ENCODE data around the gene CDH23. TPM values are rescaled to one million over a fixed set of nuclear protein-coding genes. Genes with fewer than 3 reads are reported as not detected.
A peak's percentile ranks its signal among the peaks of the same experiment; 100 is the strongest.

Gene CDH23
- polyA plus RNA-seq, 1 donor from 2014 or later, result 6.6 TPM

DNA sequence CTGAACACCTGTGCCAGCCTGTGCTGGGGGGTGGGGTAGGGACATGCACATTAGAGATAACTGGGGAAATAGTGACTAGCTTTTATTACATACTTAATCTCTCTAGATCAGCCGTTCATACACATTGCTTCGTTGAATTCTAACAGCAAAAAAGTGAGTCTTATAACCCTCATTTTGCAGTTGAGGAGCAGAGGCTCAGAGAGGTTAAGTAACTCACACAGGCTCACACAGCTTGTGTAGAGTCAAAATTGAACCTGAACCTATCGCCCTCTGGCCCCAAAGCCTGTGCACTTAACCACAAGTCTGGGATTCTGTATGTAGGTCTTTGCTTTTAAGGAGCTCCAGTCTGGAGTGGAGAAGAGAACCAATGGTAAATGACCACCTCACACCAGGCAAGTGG lies 59.9 kb downstream of the CDH23 start:
- no peak overlapping the region for H2AFZ ChIP-seq (ENCODE audit: low read depth, low read length)
- no peak overlapping the region for H3K27ac ChIP-seq (ENCODE audit: low read length)
- TF ChIP-seq, protein P1, sequence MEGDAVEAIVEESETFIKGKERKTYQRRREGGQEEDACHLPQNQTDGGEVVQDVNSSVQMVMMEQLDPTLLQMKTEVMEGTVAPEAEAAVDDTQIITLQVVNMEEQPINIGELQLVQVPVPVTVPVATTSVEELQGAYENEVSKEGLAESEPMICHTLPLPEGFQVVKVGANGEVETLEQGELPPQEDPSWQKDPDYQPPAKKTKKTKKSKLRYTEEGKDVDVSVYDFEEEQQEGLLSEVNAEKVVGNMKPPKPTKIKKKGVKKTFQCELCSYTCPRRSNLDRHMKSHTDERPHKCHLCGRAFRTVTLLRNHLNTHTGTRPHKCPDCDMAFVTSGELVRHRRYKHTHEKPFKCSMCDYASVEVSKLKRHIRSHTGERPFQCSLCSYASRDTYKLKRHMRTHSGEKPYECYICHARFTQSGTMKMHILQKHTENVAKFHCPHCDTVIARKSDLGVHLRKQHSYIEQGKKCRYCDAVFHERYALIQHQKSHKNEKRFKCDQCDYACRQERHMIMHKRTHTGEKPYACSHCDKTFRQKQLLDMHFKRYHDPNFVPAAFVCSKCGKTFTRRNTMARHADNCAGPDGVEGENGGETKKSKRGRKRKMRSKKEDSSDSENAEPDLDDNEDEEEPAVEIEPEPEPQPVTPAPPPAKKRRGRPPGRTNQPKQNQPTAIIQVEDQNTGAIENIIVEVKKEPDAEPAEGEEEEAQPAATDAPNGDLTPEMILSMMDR (IDR thresholded peaks at IDR 0.05; ENCODE audit: poor library complexity, severe bottlenecking), result no peak
- TF ChIP-seq TAF1 (IDR thresholded peaks at IDR 0.05; ENCODE audit: low read depth), result peak; percentile 34
- no peaks in the 10 kb centered on the region for H3K79me2 ChIP-seq (replicated peaks; ENCODE audit: insufficient read depth, low read length)
- no peak overlapping the region for H3K9ac ChIP-seq (ENCODE audit: low read length)
- no peak overlapping the region for H3K4me3 ChIP-seq (ENCODE audit: low read length)
- no peaks in the 10 kb centered on the region for H3K9me2 ChIP-seq (ENCODE audit: insufficient read depth, low read length)
- H4K20me1 ChIP-seq (ENCODE audit: insufficient read depth), result no peaks in the 10 kb centered on the region
- no peaks in the 10 kb centered on the region for H3K36me3 ChIP-seq (ENCODE audit: insufficient read depth, low read length)
- H3F3A ChIP-seq (ENCODE audit: insufficient read depth, low read length, poor library complexity, severe bottlenecking), result no peaks in the 10 kb centered on the region
- H3K4me2 ChIP-seq (ENCODE audit: low read length), result no peak overlapping the region
- no peaks in the 10 kb centered on the region for H3K27me3 ChIP-seq (ENCODE audit: insufficient read depth, low read depth, low read length)
- H3K9me3 ChIP-seq (ENCODE audit: low read length), result no peaks in the 10 kb centered on the region

DNA sequence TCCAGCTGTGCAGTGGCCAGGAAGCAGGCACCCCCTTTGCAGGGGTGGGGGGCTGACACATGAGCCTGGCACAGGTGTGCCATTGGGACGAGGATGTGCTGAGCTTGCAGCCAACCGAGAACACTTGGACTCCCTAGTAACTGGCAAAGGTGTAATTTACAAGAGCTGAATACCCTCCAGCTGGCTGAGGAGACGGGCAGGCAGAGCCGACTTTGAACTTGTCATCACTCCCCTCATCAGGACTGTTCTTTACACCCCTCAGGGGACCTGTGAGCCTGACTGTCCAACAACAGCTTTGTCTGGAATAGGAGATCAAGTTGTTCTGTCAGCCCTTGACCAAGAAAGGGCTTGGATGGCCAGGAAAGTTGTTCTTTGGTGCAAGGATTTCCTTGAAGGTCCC lies 61.2 kb downstream of the CDH23 start:
- Histone ChIP-seq H3K36me3 (ENCODE audit: insufficient read depth, low read length) (no peaks in the 10 kb centered on the region), H3K27ac (ENCODE audit: low read length) (no peak overlapping the region), H3K4me3 (ENCODE audit: low read length) (no peak overlapping the region), H3K27me3 (ENCODE audit: insufficient read depth, low read depth, low read length) (no peaks in the 10 kb centered on the region), H4K20me1 (ENCODE audit: insufficient read depth) (no peaks in the 10 kb centered on the region), H2AFZ (ENCODE audit: low read depth, low read length) (no peak overlapping the region), H3K4me2 (ENCODE audit: low read length) (no peak overlapping the region), H3K9me3 (ENCODE audit: low read length) (no peaks in the 10 kb centered on the region), H3F3A (ENCODE audit: insufficient read depth, low read length, poor library complexity, severe bottlenecking) (no peaks in the 10 kb centered on the region), H3K79me2 (replicated peaks; ENCODE audit: insufficient read depth, low read length) (no peaks in the 10 kb centered on the region), H3K9me2 (ENCODE audit: insufficient read depth, low read length) (no peaks in the 10 kb centered on the region), H3K9ac (ENCODE audit: low read length) (no peak overlapping the region)
- TF ChIP-seq MXI1 (conservative IDR thresholded peaks at IDR 0.05; ENCODE audit: poor library complexity, severe bottlenecking) (no peak), TAF1 (IDR thresholded peaks at IDR 0.05; ENCODE audit: low read depth) (no peak), EP300 (conservative IDR thresholded peaks at IDR 0.05; ENCODE audit: poor library complexity, severe bottlenecking) (no peak), RAD21 (conservative IDR thresholded peaks at IDR 0.05) (no peak), POLR2AphosphoS5 (IDR thresholded peaks at IDR 0.05) (no peak), EZH2 (IDR thresholded peaks at IDR 0.05; ENCODE audit: borderline replicate concordance, insufficient read depth, low read length, poor library complexity, severe bottlenecking) (no peak), SMC3 (conservative IDR thresholded peaks at IDR 0.05; ENCODE audit: poor library complexity) (no peak)
- TF ChIP-seq, protein P2, sequence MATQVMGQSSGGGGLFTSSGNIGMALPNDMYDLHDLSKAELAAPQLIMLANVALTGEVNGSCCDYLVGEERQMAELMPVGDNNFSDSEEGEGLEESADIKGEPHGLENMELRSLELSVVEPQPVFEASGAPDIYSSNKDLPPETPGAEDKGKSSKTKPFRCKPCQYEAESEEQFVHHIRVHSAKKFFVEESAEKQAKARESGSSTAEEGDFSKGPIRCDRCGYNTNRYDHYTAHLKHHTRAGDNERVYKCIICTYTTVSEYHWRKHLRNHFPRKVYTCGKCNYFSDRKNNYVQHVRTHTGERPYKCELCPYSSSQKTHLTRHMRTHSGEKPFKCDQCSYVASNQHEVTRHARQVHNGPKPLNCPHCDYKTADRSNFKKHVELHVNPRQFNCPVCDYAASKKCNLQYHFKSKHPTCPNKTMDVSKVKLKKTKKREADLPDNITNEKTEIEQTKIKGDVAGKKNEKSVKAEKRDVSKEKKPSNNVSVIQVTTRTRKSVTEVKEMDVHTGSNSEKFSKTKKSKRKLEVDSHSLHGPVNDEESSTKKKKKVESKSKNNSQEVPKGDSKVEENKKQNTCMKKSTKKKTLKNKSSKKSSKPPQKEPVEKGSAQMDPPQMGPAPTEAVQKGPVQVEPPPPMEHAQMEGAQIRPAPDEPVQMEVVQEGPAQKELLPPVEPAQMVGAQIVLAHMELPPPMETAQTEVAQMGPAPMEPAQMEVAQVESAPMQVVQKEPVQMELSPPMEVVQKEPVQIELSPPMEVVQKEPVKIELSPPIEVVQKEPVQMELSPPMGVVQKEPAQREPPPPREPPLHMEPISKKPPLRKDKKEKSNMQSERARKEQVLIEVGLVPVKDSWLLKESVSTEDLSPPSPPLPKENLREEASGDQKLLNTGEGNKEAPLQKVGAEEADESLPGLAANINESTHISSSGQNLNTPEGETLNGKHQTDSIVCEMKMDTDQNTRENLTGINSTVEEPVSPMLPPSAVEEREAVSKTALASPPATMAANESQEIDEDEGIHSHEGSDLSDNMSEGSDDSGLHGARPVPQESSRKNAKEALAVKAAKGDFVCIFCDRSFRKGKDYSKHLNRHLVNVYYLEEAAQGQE (IDR thresholded peaks at IDR 0.05; ENCODE audit: borderline replicate concordance), result no peak
- TF ChIP-seq, protein P1 (IDR thresholded peaks at IDR 0.05; ENCODE audit: poor library complexity, severe bottlenecking), result no peak

All from neural cell (in vitro differentiated cells).